ENCODE measurements around the gene TMPRSS9.

Gene TMPRSS9

GRCh38 chr19:2434721-2435265 is 74.7 kb downstream of the TMPRSS9 start:
- DNase-seq (ENCODE audit: low read depth in 1 of 2, low spot score in 1 of 2), result no peak

- no peak for DNase-seq (ENCODE audit: low read depth in 1 of 2, low spot score in 1 of 2)
Observed at GRCh38 chr19:2436384-2436783, 76.3 kb downstream of the TMPRSS9 start.

- no peak for DNase-seq (ENCODE audit: low read depth in 1 of 2, low spot score in 1 of 2)
Observed at GRCh38 chr19:2436926-2437325, 76.9 kb downstream of the TMPRSS9 start.

GRCh38 chr19:2438178-2438577 is 78.1 kb downstream of the TMPRSS9 start:
- DNase-seq (ENCODE audit: low read depth in 1 of 2, low spot score in 1 of 2), result no peak

- DNase-seq (ENCODE audit: low read depth in 1 of 2, low spot score in 1 of 2), result no peak
Observed at GRCh38 chr19:2440515-2440914, 80.5 kb downstream of the TMPRSS9 start.

GRCh38 chr19:2441096-2441752 is 81.2 kb downstream of the TMPRSS9 start:
- no peak for DNase-seq (ENCODE audit: low read depth in 1 of 2, low spot score in 1 of 2)

- no peak for DNase-seq (ENCODE audit: low read depth in 1 of 2, low spot score in 1 of 2)
Observed at GRCh38 chr19:2443116-2443784, 83.2 kb downstream of the TMPRSS9 start.

GRCh38 chr19:2443785-2444182 is 83.7 kb downstream of the TMPRSS9 start:
- no peak for DNase-seq (ENCODE audit: low read depth in 1 of 2, low spot score in 1 of 2)

- no peak for DNase-seq (ENCODE audit: low read depth in 1 of 2, low spot score in 1 of 2)
Observed at GRCh38 chr19:2444251-2445002, 84.4 kb downstream of the TMPRSS9 start.

- DNase-seq (ENCODE audit: low read depth in 1 of 2, low spot score in 1 of 2), result no peak
Observed at GRCh38 chr19:2446381-2446780, 86.3 kb downstream of the TMPRSS9 start.

- no peak for DNase-seq (ENCODE audit: low read depth in 1 of 2, low spot score in 1 of 2)
Observed at GRCh38 chr19:2449019-2449418, 89.0 kb downstream of the TMPRSS9 start.

- no peak for DNase-seq (ENCODE audit: low read depth in 1 of 2, low spot score in 1 of 2)
Observed at GRCh38 chr19:2451138-2451537, 91.1 kb downstream of the TMPRSS9 start.

- no peak for DNase-seq (ENCODE audit: low read depth in 1 of 2, low spot score in 1 of 2)
Observed at GRCh38 chr19:2451741-2452140, 91.7 kb downstream of the TMPRSS9 start.

GRCh38 chr19:2453431-2454025 is 93.5 kb downstream of the TMPRSS9 start:
- no peak for DNase-seq (ENCODE audit: low read depth in 1 of 2, low spot score in 1 of 2)

- no peak for DNase-seq (ENCODE audit: low read depth in 1 of 2, low spot score in 1 of 2)
Observed at GRCh38 chr19:2454199-2454961, 94.3 kb downstream of the TMPRSS9 start.

- DNase-seq (ENCODE audit: low read depth in 1 of 2, low spot score in 1 of 2), result no peak
Observed at GRCh38 chr19:2454962-2455850, 95.1 kb downstream of the TMPRSS9 start.

GRCh38 chr19:2455851-2456570 is 95.9 kb downstream of the TMPRSS9 start:
- peak in 1 of 2 donors; percentile 26 for DNase-seq (ENCODE audit: low read depth in 1 of 2, low spot score in 1 of 2)

- DNase-seq (ENCODE audit: low read depth in 1 of 2, low spot score in 1 of 2), result no peak
Observed at GRCh38 chr19:2457394-2458037, 97.5 kb downstream of the TMPRSS9 start.

- DNase-seq (ENCODE audit: low read depth in 1 of 2, low spot score in 1 of 2), result no peak
Observed at GRCh38 chr19:2458054-2458453, 98.0 kb downstream of the TMPRSS9 start.

All from activated T-helper 1 cell treated with anti-CD3 and anti-CD28 coated beads, Interleukin-2, amount 50 U/mL, for 16 hours (primary cell).